ENCODE data around the gene PADI3. TPM values are rescaled to one million over a fixed set of nuclear protein-coding genes. Genes with fewer than 3 reads are reported as not detected.
A peak's percentile ranks its signal among the peaks of the same experiment; 100 is the strongest.

The PADI3 gene
- total and polyA plus RNA-seq, 2 of the 4 experiments (the other 2 are of a cell fraction) = not detected

DNA sequence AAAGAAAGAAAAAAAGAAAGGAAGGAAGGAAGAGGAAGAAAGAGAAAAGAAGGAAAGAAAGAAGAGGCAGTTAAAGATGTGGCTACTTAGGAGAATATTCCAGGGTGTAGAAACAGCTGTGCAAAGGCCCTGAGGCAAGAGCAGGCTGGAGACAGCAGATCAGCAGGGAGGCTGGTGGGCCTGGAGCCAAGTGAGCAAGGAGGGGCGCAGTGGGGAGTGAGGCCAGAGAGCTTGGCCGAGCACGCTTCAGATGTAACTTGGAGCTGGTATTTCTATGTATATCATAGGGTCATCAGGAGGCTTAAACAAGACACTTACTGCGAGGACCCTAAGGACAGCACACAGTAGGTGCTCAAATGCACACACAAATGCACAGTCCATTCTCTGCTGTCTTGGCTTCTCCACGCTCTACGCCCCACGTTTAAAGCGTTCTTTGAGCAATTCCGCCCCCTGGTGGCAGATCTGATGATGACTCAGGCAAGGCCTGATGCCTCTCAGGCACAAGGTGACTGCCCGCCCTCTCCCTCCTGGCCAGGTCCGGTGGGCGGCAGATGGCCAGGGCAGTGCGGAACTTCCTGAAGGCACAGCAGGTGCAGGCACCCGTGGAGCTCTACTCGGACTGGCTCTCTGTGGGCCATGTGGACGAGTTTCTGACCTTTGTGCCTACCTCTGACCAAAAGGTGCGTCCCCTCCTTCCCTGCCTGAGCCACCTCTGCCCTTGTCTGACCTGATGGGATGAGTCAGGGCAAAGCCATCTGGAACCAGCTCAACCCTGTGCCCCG is 11.9 kb upstream of the PADI3 start:
- Histone ChIP-seq H2BK20ac (ENCODE audit: low read depth, low read length) (peak overlapping the region; percentile 49), H2AK9ac (replicated peaks; ENCODE audit: low read depth, low read length, poor library complexity) (no peak overlapping the region), H3K9ac (ENCODE audit: low read depth, low read length) (no peak overlapping the region), H3K4me3 (ENCODE audit: insufficient read depth, low read depth, low read length) (no peak overlapping the region), H4K91ac (ENCODE audit: insufficient read depth, low read depth, low read length) (peak overlapping the region; percentile 72), H3K9me3 (ENCODE audit: control insufficient read depth, insufficient read depth, low read length) (no peaks in the 10 kb centered on the region), H3K27ac (ENCODE audit: insufficient read depth, low read length) (no peak overlapping the region), H4K5ac (ENCODE audit: low read depth, low read length) (no peak overlapping the region), H3K79me1 (ENCODE audit: low read depth in 1 of 2, low read length in 2 of 2) (no peaks in the 10 kb centered on the region), H2BK15ac (ENCODE audit: low read depth, low read length) (peak overlapping the region; percentile 4; the same call in 1 of the 3 replicates), H3K14ac (replicated peaks; ENCODE audit: low read depth, low read length) (no peak overlapping the region), H4K8ac (ENCODE audit: low read depth in 2 of 2, low read length in 2 of 2) (no peak overlapping the region), H3K4me2 (ENCODE audit: low read depth, low read length) (no peak overlapping the region), H3K9me1 (ENCODE audit: insufficient read depth, low read length) (peaks cover 9% of the 10 kb centered on the region), H3K56ac (ENCODE audit: extremely low read depth, insufficient read depth, low read length) (no peak overlapping the region), H3K4ac (ENCODE audit: low read depth, low read length) (peak overlapping the region; percentile 13), H2BK120ac (ENCODE audit: low read depth, low read length) (peak overlapping the region; percentile 57), H2AK5ac (ENCODE audit: low read depth, low read length) (peak overlapping the region; percentile 82), H3K27me3 (ENCODE audit: control insufficient read depth, insufficient read depth, low read length) (peaks cover 18% of the 10 kb centered on the region), H4K20me1 (ENCODE audit: insufficient read depth, low read length) (0 out of 2 replicates have a peak, but pooled peaks cover 6% of the 10 kb centered on the region), H3K4me1 (ENCODE audit: control insufficient read depth, insufficient read depth, low read length) (peaks cover 13% of the 10 kb centered on the region), H3K23ac (ENCODE audit: low read depth, low read length) (no peak overlapping the region), H2BK5ac (ENCODE audit: low read depth, low read length, poor library complexity, severe bottlenecking) (no peak overlapping the region), H2AFZ (replicated peaks; ENCODE audit: low read length, poor library complexity) (peak overlapping the region; percentile 64), H3K36me3 (ENCODE audit: control insufficient read depth, insufficient read depth, low read length) (no peaks in the 10 kb centered on the region), H3K18ac (ENCODE audit: low read depth, low read length) (no peak overlapping the region)
- no TSS peak for BruUV-seq (replicated peaks)
- TF ChIP-seq POLR2A (IDR thresholded peaks at IDR 0.05; ENCODE audit: low read depth, low read length) (peak; percentile 58; the same call in 1 of the 2 replicates), RAD21 (IDR thresholded peaks at IDR 0.05; ENCODE audit: low read length) (peak; percentile 97), MAFK (IDR thresholded peaks at IDR 0.05; ENCODE audit: low read depth, low read length) (no peak), USF2 (IDR thresholded peaks at IDR 0.05; ENCODE audit: low read depth, low read length) (no peak), CHD1 (IDR thresholded peaks at IDR 0.05; ENCODE audit: low read depth, low read length) (no peak), MAZ (IDR thresholded peaks at IDR 0.05; ENCODE audit: borderline replicate concordance, low read depth, low read length) (peak; percentile 44; the same call in 1 of the 2 replicates), NFE2L2 (IDR thresholded peaks at IDR 0.05; ENCODE audit: low read depth, low read length) (no peak), SMC3 (IDR thresholded peaks at IDR 0.05; ENCODE audit: low read depth, low read length) (peak; percentile 99)
- TF ChIP-seq, protein P1, sequence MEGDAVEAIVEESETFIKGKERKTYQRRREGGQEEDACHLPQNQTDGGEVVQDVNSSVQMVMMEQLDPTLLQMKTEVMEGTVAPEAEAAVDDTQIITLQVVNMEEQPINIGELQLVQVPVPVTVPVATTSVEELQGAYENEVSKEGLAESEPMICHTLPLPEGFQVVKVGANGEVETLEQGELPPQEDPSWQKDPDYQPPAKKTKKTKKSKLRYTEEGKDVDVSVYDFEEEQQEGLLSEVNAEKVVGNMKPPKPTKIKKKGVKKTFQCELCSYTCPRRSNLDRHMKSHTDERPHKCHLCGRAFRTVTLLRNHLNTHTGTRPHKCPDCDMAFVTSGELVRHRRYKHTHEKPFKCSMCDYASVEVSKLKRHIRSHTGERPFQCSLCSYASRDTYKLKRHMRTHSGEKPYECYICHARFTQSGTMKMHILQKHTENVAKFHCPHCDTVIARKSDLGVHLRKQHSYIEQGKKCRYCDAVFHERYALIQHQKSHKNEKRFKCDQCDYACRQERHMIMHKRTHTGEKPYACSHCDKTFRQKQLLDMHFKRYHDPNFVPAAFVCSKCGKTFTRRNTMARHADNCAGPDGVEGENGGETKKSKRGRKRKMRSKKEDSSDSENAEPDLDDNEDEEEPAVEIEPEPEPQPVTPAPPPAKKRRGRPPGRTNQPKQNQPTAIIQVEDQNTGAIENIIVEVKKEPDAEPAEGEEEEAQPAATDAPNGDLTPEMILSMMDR (conservative IDR thresholded peaks at IDR 0.05; ENCODE audit: low read depth, low read length) = peak; percentile 90
- intact Hi-C loops (cut with micrococcal nuclease) = loop anchor here (1.0 to 5.0 kb wide), 3 partner anchors 112 to 178 kb away; no protein-coding TSS in a partner anchor
- ChIA-PET CTCF (interaction anchor here (0.6 to 2.5 kb wide), 10 partner anchors 9 to 1670 kb away, joined by 3 to 19 read pairs (median 3); partner anchors contain the start of gene PADI2), POLR2A (ENCODE audit: unreplicated experiment) (no interaction called here)
- DNase-seq (peak; percentile 75), ATAC-seq (ENCODE audit: low read depth) (peak; percentile 65)
- dilution Hi-C loops (cut with HindIII; ENCODE audit: low sequenced_read_pairs, unreplicated experiment) = no loop called here
- WGBS, 2 experiments (ENCODE audit: extremely low coverage in 2 of 2, insufficient read length in 1 of 2) = 60% methylated on average over 2 of the region's 18 CpGs; no CpG with 5 or more reads in 1 of the 2 experiments
- in situ Hi-C loops (cut with MboI; ENCODE audit: low sequenced_read_pairs) = loop anchor here (5.0 kb wide), 1 partner anchor 110 kb away; no protein-coding TSS in a partner anchor
